ENCODE data around the gene MIPOL1. TPM values are rescaled to one million over a fixed set of nuclear protein-coding genes. Genes with fewer than 3 reads are reported as not detected.

MIPOL1 gene
- total and polyA plus RNA-seq, 2 of the 13 experiments (the other 11 are each of a cell fraction or from before 2014, with no cell fraction given) = 8.6 to 34.2 TPM

GRCh38 chr14:37237735-37238200 is 40.0 kb downstream of the MIPOL1 start (continued):
- TF ChIP-seq MAFK (conservative IDR thresholded peaks at IDR 0.05 in 1 of 2, IDR thresholded peaks at IDR 0.05 in 1 of 2; ENCODE audit: low read length in 2 of 2) = no peak
- no peak for TF ChIP-seq ZNF343 (CRISPR knock-in tag; IDR thresholded peaks at IDR 0.05)
- no peak for TF ChIP-seq SNAPC4 (CRISPR knock-in tag; IDR thresholded peaks at IDR 0.05)
- TF ChIP-seq NONO (IDR thresholded peaks at IDR 0.05) = no peak
- no peak for TF ChIP-seq NONO (CRISPR knock-in tag; conservative IDR thresholded peaks at IDR 0.05)
- no peak for TF ChIP-seq ZNF552 (CRISPR knock-in tag; IDR thresholded peaks at IDR 0.05; ENCODE audit: borderline replicate concordance)
- TF ChIP-seq CTCF (CRISPR knock-in tag; IDR thresholded peaks at IDR 0.05) = no peak
- no peak for TF ChIP-seq CBFB (CRISPR knock-in tag; IDR thresholded peaks at IDR 0.05)
- TF ChIP-seq SRY (CRISPR knock-in tag; IDR thresholded peaks at IDR 0.05) = no peak
- peak; percentile 93 for TF ChIP-seq ZNF644 (CRISPR knock-in tag; IDR thresholded peaks at IDR 0.05; ENCODE audit: low read depth)
- no peak for TF ChIP-seq LBX2 (CRISPR knock-in tag; IDR thresholded peaks at IDR 0.05; ENCODE audit: borderline replicate concordance)
- TF ChIP-seq RERE (CRISPR knock-in tag; IDR thresholded peaks at IDR 0.05; ENCODE audit: low read depth) = no peak
- no peak for TF ChIP-seq TRAFD1 (CRISPR knock-in tag; IDR thresholded peaks at IDR 0.05; ENCODE audit: borderline replicate concordance)
